H1 (cell line): Measurements from ENCODE around the gene LY6G6C. TPM values are rescaled to one million over a fixed set of nuclear protein-coding genes. Genes with fewer than 3 reads are reported as not detected.

Experiments used
- CTCF ChIA-PET: fragments of 300-600 bp; sonication (Branson Sonifier 250); formaldehyde crosslinking; loops from one replicate; lab custom pipeline; 2021; ENCODE audit not compliant: partially characterized antibody; lab: Charles Lee
- POLR2A ChIA-PET: fragments of 300-600 bp; sonication (Branson Sonifier 250); formaldehyde crosslinking; loops from one replicate; lab custom pipeline; 2021; ENCODE audit warnings: inconsistent platforms; ENCODE audit not compliant: partially characterized antibody; lab: Charles Lee
- DNase-seq, 2 experiments: peaks; one replicate each; pipeline versions ENCODE4 v3.0.0 to v3.0.0-alpha.2; 2010 to 2022; ENCODE audit warnings: low spot score in 2 of 2, low read depth in 1 of 2, mixed read lengths in 1 of 2
- FAIRE-seq: peaks from 2 replicates; lab custom pipeline; 2011; peaks lifted over from hg19 to GRCh38; lab: Jason Lieb, UNC
- H2AFZ ChIP-seq: 2 replicates; pipeline ENCODE4 v1.8.1; 2012; ENCODE audit warnings: low read length, inconsistent platforms
- H2AK5ac ChIP-seq: 2 replicates; pipeline ENCODE4 v1.6.1; 2013; ENCODE audit warnings: low read depth, low read length
- H2BK120ac ChIP-seq: replicated peaks from 2 replicates; pipeline ENCODE3; 2013; ENCODE audit warnings: low read depth, low read length, inconsistent platforms
- H2BK12ac ChIP-seq: 2 replicates; pipeline ENCODE4 v1.6.1; 2013; ENCODE audit warnings: low read depth, low read length
- H2BK15ac ChIP-seq: 2 replicates; pipeline ENCODE4 v1.6.1; 2013; ENCODE audit warnings: low read length
- H2BK20ac ChIP-seq: 2 replicates; pipeline ENCODE4 v1.6.1; 2013; ENCODE audit warnings: low read length
- H2BK5ac ChIP-seq: 2 replicates; pipeline ENCODE4 v1.6.1; 2013; ENCODE audit warnings: low read depth, low read length
- H3K14ac ChIP-seq: 2 replicates; pipeline ENCODE4 v1.6.1; 2013; ENCODE audit warnings: inconsistent platforms; ENCODE audit not compliant: insufficient read length
- H3K18ac ChIP-seq: 2 replicates; pipeline ENCODE4 v1.6.1; 2013; ENCODE audit warnings: low read length; ENCODE audit errors: extremely low read depth
- H3K23ac ChIP-seq: 2 replicates; pipeline ENCODE4 v1.6.1; 2013; ENCODE audit warnings: inconsistent platforms; ENCODE audit not compliant: insufficient read length
- H3K23me2 ChIP-seq: 2 replicates; pipeline ENCODE4 v1.6.1; 2013; ENCODE audit warnings: low read depth, low read length
- H3K27ac ChIP-seq: 2 replicates; pipeline ENCODE4 v1.6.1; 2011; ENCODE audit warnings: low read depth, low read length, inconsistent platforms
- H3K27me3 ChIP-seq, 4 experiments: replicated peaks in 1 of 4; 1 replicate in 1 of 4; 2 replicates in 3 of 4; pipeline versions ENCODE4 v1.6.1 to v1.8.1; 2011 to 2013; ENCODE audit warnings: low read length in 3 of 4, mild to moderate bottlenecking in 3 of 4, inconsistent platforms in 2 of 4, mixed read lengths in 2 of 4, moderate library complexity in 1 of 4; ENCODE audit not compliant: control insufficient read depth in 3 of 4, insufficient read depth in 3 of 4; ENCODE audit errors: extremely low read depth in 1 of 4
- H3K36me3 ChIP-seq, 4 experiments: 2 replicates each; pipeline versions ENCODE4 v1.6.1 to v1.8.1; 2011 to 2013; ENCODE audit warnings: mild to moderate bottlenecking in 4 of 4, low read length in 3 of 4, moderate library complexity in 2 of 4, control low read depth in 1 of 4, inconsistent platforms in 1 of 4; ENCODE audit not compliant: insufficient read depth in 4 of 4, control insufficient read depth in 2 of 4
- H3K4ac ChIP-seq: replicated peaks from 2 replicates; pipeline ENCODE3; 2013; ENCODE audit warnings: low read length, low read depth, mixed read lengths, inconsistent platforms; ENCODE audit not compliant: insufficient read length
- H3K4me1 ChIP-seq, 4 experiments: replicated peaks in 1 of 4; 1 replicate in 1 of 4; 2 replicates in 3 of 4; pipeline versions ENCODE4 v1.6.1 to v1.8.1; 2011 to 2013; ENCODE audit warnings: low read length in 3 of 4, inconsistent platforms in 2 of 4, mixed read lengths in 1 of 4; ENCODE audit not compliant: insufficient read depth in 4 of 4, control insufficient read depth in 3 of 4
- H3K4me2 ChIP-seq, 2 experiments: 2 replicates each; pipeline versions ENCODE4 v1.6.1 to v1.8.1; 2011 to 2013; ENCODE audit warnings: low read depth in 2 of 2, low read length in 2 of 2, control low read depth in 1 of 2, inconsistent platforms in 1 of 2, mild to moderate bottlenecking in 1 of 2; ENCODE audit not compliant: insufficient read depth in 1 of 2
- H3K4me3 ChIP-seq, 4 experiments: fragments of 200-600, 300-600 bp in 1 of 4; sonication (generic), shearing (Covaris generic), sonication (Bioruptor Twin) in 1 of 4; 2 replicates each; pipeline versions ENCODE4 v1.5.1 to v1.8.1; 2011 to 2016; ENCODE audit warnings: low read length in 4 of 4, low read depth in 3 of 4, control low read depth in 2 of 4, inconsistent platforms in 2 of 4, mild to moderate bottlenecking in 2 of 4, mixed read lengths in 1 of 4, moderate library complexity in 1 of 4; ENCODE audit not compliant: insufficient read depth in 2 of 4; ENCODE audit errors: extremely low read depth in 1 of 4
- H3K56ac ChIP-seq: replicated peaks from 2 replicates; pipeline ENCODE3; 2013; ENCODE audit warnings: low read depth, mild to moderate bottlenecking, mixed read lengths, low read length, inconsistent platforms; ENCODE audit not compliant: insufficient read length
- H3K79me1 ChIP-seq: 2 replicates; pipeline ENCODE4 v1.6.1; 2013; ENCODE audit warnings: low read depth, low read length, control low read depth
- H3K79me2 ChIP-seq, 2 experiments: 2 replicates each; pipeline versions ENCODE4 v1.6.1 to v1.8.1; 2012 to 2013; ENCODE audit warnings: low read length in 2 of 2, mild to moderate bottlenecking in 2 of 2, inconsistent platforms in 1 of 2; ENCODE audit not compliant: insufficient read depth in 2 of 2, control insufficient read depth in 1 of 2
- H3K9ac ChIP-seq, 4 experiments: replicated peaks in 1 of 4; 1 replicate in 1 of 4; 2 replicates in 3 of 4; pipeline versions ENCODE4 v1.6.1 to v1.8.1; 2011 to 2013; ENCODE audit warnings: low read depth in 3 of 4, low read length in 3 of 4, control low read depth in 2 of 4, mild to moderate bottlenecking in 2 of 4, moderate library complexity in 2 of 4, inconsistent platforms in 1 of 4; ENCODE audit errors: extremely low read depth in 1 of 4
- H3K9me3 ChIP-seq, 2 experiments: 2 replicates each; pipeline versions ENCODE4 v1.6.1 to v1.8.1; 2012 to 2013; ENCODE audit warnings: mild to moderate bottlenecking in 2 of 2, moderate library complexity in 2 of 2, control low read depth in 1 of 2, inconsistent platforms in 1 of 2, low read depth in 1 of 2, low read length in 1 of 2, mixed read lengths in 1 of 2; ENCODE audit not compliant: insufficient read depth in 2 of 2
- H4K20me1 ChIP-seq, 2 experiments: replicated peaks in 1 of 2; 2 replicates each; pipeline versions ENCODE3 to v1.8.1; 2011 to 2013; ENCODE audit warnings: inconsistent platforms in 2 of 2, low read length in 2 of 2, mild to moderate bottlenecking in 1 of 2; ENCODE audit not compliant: insufficient read depth in 2 of 2, control insufficient read depth in 1 of 2
- H4K5ac ChIP-seq: 2 replicates; pipeline ENCODE4 v1.6.1; 2013; ENCODE audit warnings: low read length, low read depth, mixed read lengths, inconsistent platforms; ENCODE audit not compliant: insufficient read length
- H4K8ac ChIP-seq: 2 replicates; pipeline ENCODE4 v1.8.0; 2013; ENCODE audit warnings: mild to moderate bottlenecking, moderate library complexity, low read length, inconsistent platforms; ENCODE audit not compliant: insufficient read depth; ENCODE audit errors: extremely low read depth
- H4K91ac ChIP-seq: replicated peaks from 2 replicates; pipeline ENCODE3; 2013; ENCODE audit warnings: low read length, mixed read lengths, inconsistent platforms; ENCODE audit not compliant: insufficient read length
- BCL11A ChIP-seq, 2 experiments: IDR thresholded peaks; one replicate each; pipeline ENCODE4 v1.6.1; 2011; ENCODE audit warnings: low read depth in 2 of 2, low read length in 2 of 2, mild to moderate bottlenecking in 2 of 2
- CBX5 ChIP-seq: fragments of 300-800, 300-1000 bp; sonication (generic); IDR thresholded peaks from 2 replicates; pipeline ENCODE4 v1.7.1; 2016; ENCODE audit warnings: antibody characterized with exemption, low read length, low read depth
- CREB1 ChIP-seq: IDR thresholded peaks from 2 replicates; pipeline ENCODE4 v1.6.1; 2012; ENCODE audit warnings: inconsistent platforms
- GTF2F1 ChIP-seq: IDR thresholded peaks from 2 replicates; pipeline ENCODE4 v1.6.1; 2012; ENCODE audit warnings: low read depth, low read length, improper control_type of control experiment, borderline replicate concordance
- HDAC2 ChIP-seq, 2 experiments: fragments of 300-600 bp in 1 of 2; sonication (generic) in 1 of 2; IDR thresholded peaks; 2 replicates each; pipeline ENCODE4 v1.6.1; 2011 to 2012; ENCODE audit warnings: low read depth in 2 of 2, low read length in 2 of 2, mild to moderate bottlenecking in 2 of 2, moderate library complexity in 2 of 2, borderline replicate concordance in 1 of 2, inconsistent platforms in 1 of 2
- POLR2AphosphoS5 ChIP-seq: IDR thresholded peaks from 2 replicates; pipeline ENCODE4 v1.6.1; 2011; ENCODE audit warnings: low read depth, low read length
- POU5F1 ChIP-seq: IDR thresholded peaks from 2 replicates; pipeline ENCODE4 v1.6.1; 2011; ENCODE audit warnings: low read depth, mild to moderate bottlenecking, low read length, moderate library complexity
- SP4 ChIP-seq: IDR thresholded peaks from 2 replicates; pipeline ENCODE4 v1.6.1; 2012; ENCODE audit warnings: low read length, inconsistent platforms
- WGBS, 2 experiments: shearing (Covaris generic) in 1 of 2; methylation state at CpG; one replicate each; pipeline versions ENCODE4 v1.1.6 to v1.1.7; 2013 to 2015; ENCODE audit warnings: low lambda C conversion rate in 2 of 2, mixed read lengths in 2 of 2, inconsistent platforms in 1 of 2, low coverage in 1 of 2, missing lambda C conversion rate in 1 of 2; ENCODE audit not compliant: insufficient replicate concordance in 2 of 2, insufficient coverage in 1 of 2, insufficient read length in 1 of 2; ENCODE audit errors: extremely low coverage in 1 of 2, missing lambda C conversion rate in 1 of 2; 5-methylcytosine and 5-hydroxymethylcytosine counted together
- polyA plus RNA-seq, 7 experiments: library from polyadenylated mRNA; depleted of rRNA in 3 of 7; stranded (reverse) in 5 of 7; unstranded in 2 of 7; fragments of >200 nt in 5 of 7; fragments of 200-250 nt in 2 of 7; gene quantifications; 1 replicate in 5 of 7; 2 replicates in 1 of 7; 4 replicates in 1 of 7; pipeline versions ENCODE4 v1.2.1 to v1.2.3, GENCODE V29; 2011 to 2013; ENCODE audit warnings: missing spikeins in 2 of 7, mixed read lengths in 2 of 7
- total RNA-seq: library from RNA; stranded (reverse); fragmentation: NEBNext Ultra II Directional; extraction: Animal tissue kit (Norgen Biotek cat#: 25700); gene quantifications from 2 replicates; pipeline ENCODE4 v1.2.1, GENCODE V29; 2021
- TF ChIP-seq, protein P1 (sequence below): IDR thresholded peaks from 2 replicates; pipeline ENCODE4 v1.6.1; 2011; ENCODE audit warnings: low read depth, mild to moderate bottlenecking, low read length; ENCODE audit not compliant: insufficient read depth

LY6G6C gene
- total and polyA plus RNA-seq, 2 of the 8 experiments (the other 6 are each of a cell fraction or from before 2014, with no cell fraction given) = 0.23 TPM; not detected in 1

DNA sequence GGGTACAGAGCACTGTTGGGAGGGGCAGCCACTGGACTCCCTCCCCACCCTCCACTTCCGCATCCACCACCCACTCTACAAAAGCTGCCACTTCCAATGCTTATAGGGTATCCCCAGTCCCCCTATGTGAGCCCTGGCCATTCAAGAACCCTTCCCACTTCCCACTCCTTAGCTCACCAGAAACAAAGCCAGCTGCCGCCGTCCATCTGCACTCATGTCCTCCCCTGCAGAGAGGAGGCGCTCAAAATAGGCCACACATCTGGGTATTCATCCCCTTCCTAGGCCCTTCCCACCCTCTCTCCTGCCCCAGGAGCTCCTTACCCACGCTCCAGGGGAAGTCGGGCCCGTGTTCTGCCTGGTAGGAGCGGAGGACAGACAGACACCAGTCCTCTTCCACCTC lies 34.2 kb downstream of the LY6G6C start:
- H2BK120ac ChIP-seq = no peak overlapping the region
- no peak for FAIRE-seq
- H3K4me2 ChIP-seq = no peak overlapping the region
- no peak overlapping the region for H3K9ac ChIP-seq
- no peak overlapping the region for H3K4ac ChIP-seq
- no peak overlapping the region for H2AFZ ChIP-seq
- H3K4me3 ChIP-seq = no peak overlapping the region
- ChIA-PET POLR2A (interaction anchor here (0.8 to 6.6 kb wide), 4 partner anchors 24 to 140 kb away, joined by 3 to 33 read pairs (median 4); partner anchors contain the start of genes BAG6 and HSPA1B), CTCF (interaction anchor here (0.8 to 5.8 kb wide), 8 partner anchors 12 to 181 kb away, joined by 3 to 26 read pairs (median 6); partner anchors contain the start of genes DDAH2 and LY6G5B)
- no peaks in the 10 kb centered on the region for H3K79me2 ChIP-seq
- no peaks in the 10 kb centered on the region for H3K9me3 ChIP-seq
- no peak overlapping the region for H3K18ac ChIP-seq
- no peak overlapping the region for H4K5ac ChIP-seq
- no peaks in the 10 kb centered on the region for H3K79me1 ChIP-seq
- no peak overlapping the region for H3K56ac ChIP-seq
- no peak overlapping the region for H2AK5ac ChIP-seq
- TF ChIP-seq POLR2AphosphoS5 (no peak), CBX5 (no peak), CREB1 (no peak), GTF2F1 (no peak), HDAC2 (IDR thresholded peaks at IDR 0.05; ENCODE audit: borderline replicate concordance in 1 of 2, low read depth in 2 of 2, low read length in 2 of 2) (no peak), SP4 (no peak), POU5F1 (no peak), BCL11A (IDR thresholded peaks at IDR 0.05; ENCODE audit: low read depth in 2 of 2, low read length in 2 of 2) (no peak)
- TF ChIP-seq, protein P1, sequence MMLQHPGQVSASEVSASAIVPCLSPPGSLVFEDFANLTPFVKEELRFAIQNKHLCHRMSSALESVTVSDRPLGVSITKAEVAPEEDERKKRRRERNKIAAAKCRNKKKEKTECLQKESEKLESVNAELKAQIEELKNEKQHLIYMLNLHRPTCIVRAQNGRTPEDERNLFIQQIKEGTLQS = no peak
- TF ChIP-seq, all 59 proteins: peak for 0
- no peak overlapping the region for H2BK12ac ChIP-seq
- no peak overlapping the region for H2BK15ac ChIP-seq
- H3K36me3 ChIP-seq = peaks cover 3 to 23% (median 16%) of the 10 kb centered on the region in 4 experiments; a peak in 5 of 8 replicates
- 89% methylated on average over 8 of the region's 8 CpGs; no CpG with 5 or more reads in 1 of the 2 experiments for WGBS, 2 experiments
- H3K27me3 ChIP-seq = peaks cover 0 to 1% (median 1%) of the 10 kb centered on the region in 4 experiments; a peak in 3 of 7 replicates
- no peak overlapping the region for H3K14ac ChIP-seq
- H4K8ac ChIP-seq = no peak overlapping the region
- no peaks in the 10 kb centered on the region for H4K20me1 ChIP-seq
- no peak overlapping the region for H2BK20ac ChIP-seq
- no peak overlapping the region for H3K23ac ChIP-seq
- no peak overlapping the region for H4K91ac ChIP-seq
- H3K4me1 ChIP-seq = peaks cover 0 to 5% (median 4%) of the 10 kb centered on the region in 4 experiments; a peak in 5 of 7 replicates
- H2BK5ac ChIP-seq = no peak overlapping the region
- H3K27ac ChIP-seq = no peak overlapping the region
- DNase-seq = no peak
- peaks cover 5% of the 10 kb centered on the region; the same call in 1 of the 2 replicates for H3K23me2 ChIP-seq
